GM23248 (cell line): ENCODE data around the gene CPNE9. TPM values are rescaled to one million over a fixed set of nuclear protein-coding genes. Genes with fewer than 3 reads are reported as not detected.
A peak's percentile ranks its signal among the peaks of the same experiment; 100 is the strongest.

ENCODE experiments used
- DNase-seq: peaks from one replicate; pipeline ENCODE4 v3.0.0-alpha.2; 2015
- H2AFZ ChIP-seq: fragments of 200-600 bp; sonication (generic); 2 replicates; pipeline ENCODE4 v1.6.1; 2016; ENCODE audit warnings: antibody characterized with exemption
- H3F3A ChIP-seq: fragments of 200-600 bp; sonication (generic); 2 replicates; pipeline ENCODE4 v1.6.1; 2016; ENCODE audit warnings: mild to moderate bottlenecking, antibody characterized with exemption, mixed run types; ENCODE audit not compliant: insufficient read depth
- H3K27ac ChIP-seq: fragments of 200-600 bp; sonication (generic); 2 replicates; pipeline ENCODE4 v1.5.1; 2016; ENCODE audit warnings: mild to moderate bottlenecking
- H3K27me3 ChIP-seq: fragments of 200-600 bp; sonication (generic); replicated peaks from 2 replicates; pipeline ENCODE4 v1.6.1; 2016; ENCODE audit warnings: mild to moderate bottlenecking; ENCODE audit not compliant: insufficient read depth
- H3K36me3 ChIP-seq: fragments of 200-600 bp; sonication (generic); 2 replicates; pipeline ENCODE4 v1.6.1; 2016; ENCODE audit warnings: low read depth, mild to moderate bottlenecking
- H3K4me1 ChIP-seq: fragments of 200-600 bp; sonication (generic); 2 replicates; pipeline ENCODE4 v1.6.1; 2016; ENCODE audit warnings: mild to moderate bottlenecking; ENCODE audit not compliant: insufficient read depth
- H3K4me2 ChIP-seq: fragments of 200-600 bp; sonication (generic); one replicate; pipeline ENCODE4 v1.6.1; 2016; ENCODE audit warnings: mild to moderate bottlenecking; ENCODE audit not compliant: unreplicated experiment
- H3K4me3 ChIP-seq: fragments of 200-600 bp; sonication (generic); 2 replicates; pipeline ENCODE4 v1.5.1; 2016; ENCODE audit warnings: mild to moderate bottlenecking
- H3K79me2 ChIP-seq: fragments of 200-600 bp; sonication (generic); 2 replicates; pipeline ENCODE4 v1.6.1; 2016; ENCODE audit warnings: mild to moderate bottlenecking; ENCODE audit not compliant: insufficient read depth
- H3K9ac ChIP-seq: fragments of 200-600 bp; sonication (generic); 2 replicates; pipeline ENCODE4 v1.6.1; 2016; ENCODE audit warnings: mild to moderate bottlenecking
- H3K9me2 ChIP-seq: fragments of 200-600 bp; sonication (generic); 2 replicates; pipeline ENCODE4 v1.6.1; 2016; ENCODE audit warnings: mixed run types, mild to moderate bottlenecking, moderate library complexity; ENCODE audit not compliant: insufficient read depth
- H3K9me3 ChIP-seq: fragments of 200-600 bp; sonication (generic); one replicate; pipeline ENCODE4 v1.6.1; 2017; ENCODE audit warnings: low read depth
- H4K20me1 ChIP-seq: fragments of 200-600 bp; sonication (generic); 2 replicates; pipeline ENCODE4 v1.6.0; 2016; ENCODE audit not compliant: insufficient read depth
- EZH2 ChIP-seq: fragments of 200-600 bp; sonication (generic); IDR thresholded peaks from 2 replicates; pipeline ENCODE4 v1.6.1; 2018; ENCODE audit warnings: antibody characterized with exemption, mild to moderate bottlenecking; ENCODE audit not compliant: insufficient read depth, poor library complexity, severe bottlenecking
- EZH2phosphoT487 ChIP-seq: fragments of 200-600 bp; sonication (generic); IDR thresholded peaks from 2 replicates; pipeline ENCODE4 v1.6.1; 2018; ENCODE audit warnings: antibody characterized with exemption, moderate library complexity, mild to moderate bottlenecking, low read depth; ENCODE audit not compliant: insufficient read depth
- WGBS, 2 experiments: methylation state at CpG; one replicate each; pipeline ENCODE4 v1.1.6; 2015 to 2017; ENCODE audit warnings: low lambda C conversion rate in 2 of 2, low coverage in 1 of 2; ENCODE audit errors: missing lambda C conversion rate in 2 of 2; 5-methylcytosine and 5-hydroxymethylcytosine counted together
- in situ Hi-C: fragments of 300-500 bp; cut with MboI; formaldehyde crosslinking; loops from 2 replicates; pipeline ENCODE4 v1.15.0; 2020
- polyA plus RNA-seq: library from polyadenylated mRNA; unstranded; fragments of >200 nt; fragmentation: Nextera tagmentation; extraction: Ambion mirVana; gene quantifications from 2 replicates; pipeline ENCODE4 v1.2.1, GENCODE V29; 2016
- total RNA-seq: library from RNA; depleted of rRNA; stranded (reverse); fragments of >200 nt; shearing (Covaris generic); gene quantifications from 2 replicates; pipeline ENCODE4 v1.2.3, GENCODE V29; 2014

The CPNE9 gene
- total and polyA plus RNA-seq, 2 experiments from 2014 or later = not detected

- H3K27ac ChIP-seq = no peak overlapping the region
- no peak overlapping the region for H3K4me3 ChIP-seq
- no peak overlapping the region for H3K9ac ChIP-seq
- 59 to 66% methylated on average over 4 of the region's 4 CpGs for WGBS, 2 experiments
- no peaks in the 10 kb centered on the region for H3K36me3 ChIP-seq
- H3K79me2 ChIP-seq = no peaks in the 10 kb centered on the region
- H3K4me2 ChIP-seq = no peak overlapping the region
- no peak for DNase-seq
- TF ChIP-seq EZH2 = no peak
- TF ChIP-seq EZH2phosphoT487 = no peak
- no peaks in the 10 kb centered on the region for H3K9me3 ChIP-seq
- H4K20me1 ChIP-seq = no peaks in the 10 kb centered on the region
- H3K9me2 ChIP-seq = no peaks in the 10 kb centered on the region
- in situ Hi-C loops = no loop called here
- no peak overlapping the region for H2AFZ ChIP-seq
- 0 out of 2 replicates have a peak, but pooled peaks cover 10% of the 10 kb centered on the region for H3K27me3 ChIP-seq
- H3F3A ChIP-seq = 0 out of 2 replicates have a peak, but pooled peaks cover 5% of the 10 kb centered on the region
- peaks cover 4% of the 10 kb centered on the region; the same call in 1 of the 2 replicates for H3K4me1 ChIP-seq
These were observed 9.5 kb downstream of the CPNE9 start for GRCh38 chr3:9713142-9713541.

- 0 out of 2 replicates have a peak, but pooled peaks cover 10% of the 10 kb centered on the region for H3K27me3 ChIP-seq
- H3K9ac ChIP-seq = no peak overlapping the region
- H3F3A ChIP-seq = 0 out of 2 replicates have a peak, but pooled peaks cover 5% of the 10 kb centered on the region
- H3K9me2 ChIP-seq = no peaks in the 10 kb centered on the region
- no peaks in the 10 kb centered on the region for H3K9me3 ChIP-seq
- WGBS, 2 experiments = 12 to 17% methylated on average over 4 of the region's 4 CpGs
- no peak for DNase-seq
- no peaks in the 10 kb centered on the region for H3K36me3 ChIP-seq
- H3K4me1 ChIP-seq = peaks cover 4% of the 10 kb centered on the region; the same call in 1 of the 2 replicates
- H3K27ac ChIP-seq = no peak overlapping the region
- TF ChIP-seq EZH2 (no peak), EZH2phosphoT487 (no peak)
- H3K79me2 ChIP-seq = no peaks in the 10 kb centered on the region
- H4K20me1 ChIP-seq = no peaks in the 10 kb centered on the region
- no peak overlapping the region for H3K4me3 ChIP-seq
- no peak overlapping the region for H3K4me2 ChIP-seq
- no peak overlapping the region for H2AFZ ChIP-seq
- in situ Hi-C loops = no loop called here
These were observed 11.5 kb downstream of the CPNE9 start for GRCh38 chr3:9715136-9715535.

- no peaks in the 10 kb centered on the region for H4K20me1 ChIP-seq
- no peak overlapping the region for H2AFZ ChIP-seq
- TF ChIP-seq EZH2 (no peak), EZH2phosphoT487 (no peak)
- DNase-seq = peak; percentile 96
- no peak overlapping the region for H3K9ac ChIP-seq
- H3K79me2 ChIP-seq = no peaks in the 10 kb centered on the region
- peaks cover 9% of the 10 kb centered on the region for H3F3A ChIP-seq
- in situ Hi-C loops = no loop called here
- WGBS, 2 experiments = 17 to 19% methylated on average over 6 of the region's 6 CpGs
- H3K4me1 ChIP-seq = peaks cover 8% of the 10 kb centered on the region
- no peaks in the 10 kb centered on the region for H3K9me3 ChIP-seq
- H3K27ac ChIP-seq = no peak overlapping the region
- H3K9me2 ChIP-seq = no peaks in the 10 kb centered on the region
- no peak overlapping the region for H3K4me2 ChIP-seq
- no peaks in the 10 kb centered on the region for H3K36me3 ChIP-seq
- no peak overlapping the region for H3K4me3 ChIP-seq
- H3K27me3 ChIP-seq = 0 out of 2 replicates have a peak, but pooled peaks cover 10% of the 10 kb centered on the region
These were observed 12.3 kb downstream of the CPNE9 start for GRCh38 chr3:9715764-9716437.

- Histone ChIP-seq H3K27me3 (0 out of 2 replicates have a peak, but pooled peaks cover under 1% of the 10 kb centered on the region), H3K79me2 (no peaks in the 10 kb centered on the region), H3K4me3 (no peak overlapping the region), H3K27ac (no peak overlapping the region), H3F3A (peaks cover 14% of the 10 kb centered on the region), H3K9me2 (no peaks in the 10 kb centered on the region), H3K4me1 (peaks cover 11% of the 10 kb centered on the region), H3K9ac (no peak overlapping the region), H2AFZ (no peak overlapping the region), H3K9me3 (no peaks in the 10 kb centered on the region), H4K20me1 (no peaks in the 10 kb centered on the region), H3K4me2 (no peak overlapping the region), H3K36me3 (no peaks in the 10 kb centered on the region)
- 50 to 60% methylated on average over 5 of the region's 5 CpGs for WGBS, 2 experiments
- no peak for DNase-seq
- TF ChIP-seq EZH2 = no peak
- in situ Hi-C loops = no loop called here
These were observed 13.3 kb downstream of the CPNE9 start for GRCh38 chr3:9716801-9717555.
